Esophagus muscularis mucosa (tissue), 3 donors: ENCODE results near the gene ZSCAN5A.

ENCODE experiments used
- CTCF ChIP-seq, 3 experiments: fragments of 200-600 bp in 2 of 3; fragments of 450-650 bp in 1 of 3; sonication (generic) in 2 of 3; IDR thresholded peaks; one replicate each; pipeline ENCODE4 v1.5.1; 2017 to 2019; ENCODE audit warnings: antibody characterized with exemption in 3 of 3, mild to moderate bottlenecking in 2 of 3, moderate library complexity in 1 of 3
- EP300 ChIP-seq: sonication (generic); formaldehyde crosslinking; IDR thresholded peaks from one replicate; pipeline ENCODE4 v1.6.1; 2017; ENCODE audit warnings: antibody characterized with exemption

GRCh38 chr19:56312342-56312741 lies 2.3 kb downstream of the ZSCAN5A start:
- no peak for TF ChIP-seq CTCF (IDR thresholded peaks at IDR 0.05)
- TF ChIP-seq EP300: no peak
